SU-DHL-6 (cell line): ENCODE measurements around the gene KRTAP4-5.

Experiments
- CTCF ChIP-seq: fragments of 200-600 bp; sonication (generic); IDR thresholded peaks from one replicate; pipeline ENCODE4 v1.5.1; 2017; ENCODE audit warnings: antibody characterized with exemption, mild to moderate bottlenecking, low read length, moderate library complexity; ENCODE audit not compliant: insufficient read depth, poor library complexity, severe bottlenecking
- EZH2phosphoT487 ChIP-seq: fragments of 200-600 bp; sonication (generic), shearing (Covaris generic); conservative IDR thresholded peaks from 2 replicates; pipeline ENCODE4 v1.6.1; 2018; ENCODE audit warnings: mild to moderate bottlenecking, antibody characterized with exemption, low read length, moderate library complexity, mixed read lengths

- TF ChIP-seq CTCF (no peak), EZH2phosphoT487 (no peak)
These were observed 45.7 kb downstream of the KRTAP4-5 start for GRCh38 chr17:41103896-41104295.
